Islet of Langerhans (tissue), 1 donor: Measurements from ENCODE around the gene GCDH.

Source experiments
- FAIRE-seq: peaks from one replicate; lab custom pipeline; 2011; peaks lifted over from hg19 to GRCh38; lab: Jason Lieb, UNC

Gene GCDH

GRCh38 chr19:12940897-12941296 is 49.9 kb downstream of the GCDH start:
- no peak for FAIRE-seq

- no peak for FAIRE-seq
These were observed 52.6 kb downstream of the GCDH start for GRCh38 chr19:12943437-12944044.

- FAIRE-seq = no peak
These were observed 53.2 kb downstream of the GCDH start for GRCh38 chr19:12944104-12944674.

- peak; percentile 80 for FAIRE-seq
These were observed 54.6 kb downstream of the GCDH start, which contains the start of gene RAD23A for GRCh38 chr19:12945479-12946091. Gene RAD23A (plus strand): TSS chr19:12945862. CDS start chr19:12945949, 87 bp downstream.

- FAIRE-seq = no peak
These were observed 55.2 kb downstream of the GCDH start for GRCh38 chr19:12946092-12946721.

GRCh38 chr19:12946731-12947496 is 56.0 kb downstream of the GCDH start:
- no peak for FAIRE-seq

- no peak for FAIRE-seq
These were observed 57.0 kb downstream of the GCDH start for GRCh38 chr19:12947702-12948611.

- FAIRE-seq = no peak
These were observed 57.8 kb downstream of the GCDH start for GRCh38 chr19:12948612-12949362.
